Motor neuron (in vitro differentiated cells): ENCODE measurements around the gene CCDC71. TPM values are rescaled to one million over a fixed set of nuclear protein-coding genes. Genes with fewer than 3 reads are reported as not detected.

ENCODE experiments used
- ATAC-seq, 8 experiments: fragments of 200-7000 bp; cut with Tn5 transposase; replicated peaks in 6 of 8; 2 replicates each; pipeline ENCODE4 v1.8.0; 2021; ENCODE audit warnings: mild to moderate bottlenecking in 8 of 8, moderate library complexity in 8 of 8
- H3K27ac ChIP-seq, 2 donors: fragments of 250-450 bp; sonication (Bioruptor Pico); 2 replicates each; pipeline ENCODE4 v1.9.0; 2021; ENCODE audit warnings: antibody characterized with exemption in 2 of 2, mild to moderate bottlenecking in 2 of 2, moderate library complexity in 1 of 2
- H3K4me1 ChIP-seq, 2 donors: fragments of 250-450 bp; sonication (Bioruptor Pico); replicated peaks in 1 of 2; 2 replicates each; pipeline ENCODE4 v1.6.1; 2021; ENCODE audit warnings: antibody characterized with exemption in 2 of 2, mild to moderate bottlenecking in 2 of 2, moderate library complexity in 1 of 2
- H3K4me3 ChIP-seq, 5 donors: fragments of 250-450 bp; sonication (Bioruptor Pico); 2 replicates each; pipeline ENCODE4 v1.9.0; 2021; ENCODE audit warnings: antibody characterized with exemption in 5 of 5, mild to moderate bottlenecking in 5 of 5, moderate library complexity in 4 of 5
- WGBS, 10 experiments: fragments of 450-650 bp; shearing (Covaris generic); methylation state at CpG; one replicate each; pipeline ENCODE4 v1.0.0; 2022; 5-methylcytosine and 5-hydroxymethylcytosine counted together
- in situ Hi-C, 9 experiments: fragments of 400-800 bp; cut with MboI; loops; one replicate each; pipeline ENCODE4 v1.15.0; 2021; ENCODE audit warnings: low sequenced_read_pairs in 9 of 9, low pct_unique_long_range_greater_than_20kb in 2 of 9; ENCODE audit not compliant: unreplicated experiment in 9 of 9
- total RNA-seq, 8 experiments: library from RNA; unstranded; fragments of 300-600 nt; gene quantifications; 2 replicates each; pipeline versions ENCODE4 v1.2.3 to v1.2.4, GENCODE V29; 2022

The CCDC71 gene
- total RNA-seq, 8 experiments from 2014 or later = 18.1 to 34.1 (median 25.2) TPM

DNA sequence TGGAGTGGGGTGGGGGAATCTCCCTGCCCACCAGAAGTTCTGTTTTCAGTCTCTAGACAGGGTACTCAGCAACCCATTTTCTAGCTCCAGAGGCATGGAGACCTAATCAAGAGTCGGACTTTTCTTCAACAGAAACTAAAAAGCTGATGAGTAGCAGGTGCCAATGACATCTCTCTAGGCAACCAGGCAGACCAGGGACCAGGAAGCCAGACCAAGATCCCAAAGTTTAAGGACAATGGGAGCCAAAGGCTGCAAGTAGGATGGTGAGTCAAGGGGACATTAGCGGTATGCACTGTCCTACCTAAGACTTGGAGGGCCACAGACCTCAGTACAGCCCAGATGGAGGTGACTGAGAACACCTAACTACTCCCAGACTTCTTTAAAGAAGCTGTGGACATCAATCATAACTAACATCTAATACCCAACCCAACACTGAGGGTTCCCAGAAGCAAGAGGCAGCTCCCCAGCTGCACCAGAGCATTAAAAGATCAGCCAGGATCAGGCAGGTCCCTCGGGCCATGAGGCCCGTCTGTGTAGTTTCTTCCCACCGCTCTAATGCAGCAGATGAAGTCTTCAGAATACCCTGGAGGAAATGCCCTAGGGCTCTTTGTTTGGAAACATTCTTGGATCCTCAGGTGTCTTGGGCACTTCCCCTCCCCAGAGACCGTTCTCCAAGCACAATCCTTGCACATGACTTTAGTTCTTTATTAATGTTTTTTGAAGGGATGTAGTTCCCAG, 979 bp downstream of the CCDC71 start:
- in situ Hi-C loops = loop anchor here in 2 of 9 experiments (25.0 kb wide), 1 partner anchor 272 kb away; the partner anchor contains the start of gene NICN1 (in 2 of the 2)
- 12 to 100% (median 48%) methylated on average over 1 to 5 of the region's 6 CpGs; no CpG with 5 or more reads in 3 of the 10 experiments for WGBS, 10 experiments
- peak overlapping the region; percentile 70 to 100 (median 93) for H3K4me3 ChIP-seq
- peak in 3 of 8 experiments; percentile 9 to 31 (median 20) for ATAC-seq
- H3K27ac ChIP-seq = peak overlapping the region; percentile 64 to 91
- peaks cover 8 to 14% of the 10 kb centered on the region in 2 donors for H3K4me1 ChIP-seq

DNA sequence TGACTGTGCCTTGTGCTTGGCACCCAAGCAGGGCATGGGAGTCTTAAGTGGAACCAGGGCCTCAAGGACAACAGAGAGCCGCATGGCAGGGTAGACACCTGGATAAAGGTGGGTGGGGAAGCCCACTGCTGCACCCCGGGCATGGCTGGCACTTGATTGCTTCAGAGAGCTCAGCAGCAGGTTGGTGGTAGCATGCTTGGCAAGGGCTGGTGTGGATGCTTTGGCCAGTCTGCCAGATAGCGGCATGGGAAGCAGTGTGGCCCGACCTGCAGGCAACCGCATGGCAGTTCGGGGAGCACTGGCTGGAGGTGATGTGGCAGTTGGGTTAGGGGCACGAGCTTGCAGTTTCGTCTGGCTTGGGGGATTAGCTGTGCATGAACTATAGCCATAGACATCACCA, 2.5 kb downstream of the CCDC71 start:
- Histone ChIP-seq H3K4me1 (peaks cover 8 to 14% of the 10 kb centered on the region in 2 donors), H3K27ac (no peak overlapping the region), H3K4me3 (no peak overlapping the region)
- WGBS, 10 experiments = 93 to 100% (median 100%) methylated on average over 2 to 5 of the region's 8 CpGs; no CpG with 5 or more reads in 5 of the 10 experiments
- ATAC-seq = no peak
- in situ Hi-C loops = loop anchor here in 2 of 9 experiments (25.0 kb wide), 1 partner anchor 274 kb away; the partner anchor contains the start of gene NICN1 (in 2 of the 2)

- no peak overlapping the region for H3K27ac ChIP-seq
- H3K4me1 ChIP-seq = peaks cover 11 to 14% of the 10 kb centered on the region in 2 donors
- no peak for ATAC-seq
- 74 to 100% (median 92%) methylated on average over 1 to 14 of the region's 21 CpGs; no CpG with 5 or more reads in 2 of the 10 experiments for WGBS, 10 experiments
- no peak overlapping the region for H3K4me3 ChIP-seq
- in situ Hi-C loops = loop anchor here in 2 of 9 experiments (25.0 kb wide), 1 partner anchor 274 kb away; the partner anchor contains the start of gene NICN1 (in 2 of the 2)
These were observed 3.2 kb downstream of the CCDC71 start for GRCh38 chr3:49162751-49163419.

DNA sequence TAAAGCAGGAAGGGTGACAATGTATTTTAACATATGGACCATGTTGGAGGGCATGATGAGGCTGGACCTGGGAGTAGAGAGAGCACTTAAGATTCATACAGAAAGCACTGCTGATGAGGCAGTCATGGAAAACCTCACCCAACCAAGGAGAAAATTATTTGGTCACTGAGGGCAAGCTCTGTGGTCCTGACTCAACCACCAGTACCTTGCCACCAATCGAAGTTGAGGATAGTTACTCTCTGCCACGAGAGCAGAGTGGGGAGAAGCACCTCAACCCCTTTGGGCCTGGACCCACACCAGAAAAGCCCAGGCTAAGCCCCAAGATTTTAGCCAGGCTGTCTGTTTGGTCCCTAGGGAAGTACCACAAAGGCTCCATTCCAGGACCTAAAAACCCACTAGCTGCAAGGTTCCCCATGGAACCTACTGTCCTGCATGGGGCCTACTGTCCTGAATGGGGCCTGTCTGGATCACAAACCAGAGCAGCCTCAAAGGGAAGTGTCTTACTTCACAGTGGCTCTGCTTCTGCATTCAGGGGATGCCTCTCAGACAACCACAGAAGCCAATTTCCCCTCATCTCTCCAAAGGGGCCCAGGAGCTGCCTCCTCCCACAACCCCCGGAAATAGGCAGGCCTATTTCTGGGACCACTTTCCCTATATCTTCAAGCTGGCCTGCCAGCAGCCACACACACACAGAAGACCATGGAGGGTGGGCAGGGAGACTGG, 4.2 kb downstream of the CCDC71 start:
- ATAC-seq = no peak
- in situ Hi-C loops = loop anchor here in 2 of 9 experiments (25.0 kb wide), 1 partner anchor 275 kb away; the partner anchor contains the start of gene NICN1 (in 2 of the 2)
- 50 to 100% (median 95%) methylated on average over 1 to 2 of the region's 3 CpGs; no CpG with 5 or more reads in 6 of the 10 experiments for WGBS, 10 experiments
- Histone ChIP-seq H3K4me1 (peaks cover 12 to 14% of the 10 kb centered on the region in 2 donors), H3K27ac (no peak overlapping the region), H3K4me3 (no peak overlapping the region)

DNA sequence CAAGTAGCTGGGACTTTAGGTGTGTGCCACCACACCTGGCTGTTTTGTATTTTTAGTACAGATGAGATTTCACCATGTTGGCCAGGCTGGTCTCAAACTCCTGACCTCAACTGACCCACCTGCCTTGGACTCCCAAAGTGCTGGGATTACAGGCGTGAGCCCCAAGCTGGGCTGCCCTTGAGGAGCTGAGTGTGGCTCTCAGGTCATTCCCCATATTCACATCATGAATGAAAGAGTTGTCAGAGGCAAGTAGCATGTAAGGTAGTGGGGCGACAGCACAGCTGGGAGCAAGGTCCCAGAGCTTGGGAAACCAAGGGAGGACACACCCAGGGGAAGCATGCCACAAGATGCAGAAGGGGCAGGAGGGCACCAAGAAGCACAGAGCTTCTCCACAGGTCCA, 4.9 kb downstream of the CCDC71 start:
- H3K27ac ChIP-seq = no peak overlapping the region
- no peak for ATAC-seq
- in situ Hi-C loops = loop anchor here in 2 of 9 experiments (25.0 kb wide), 1 partner anchor 276 kb away; the partner anchor contains the start of gene NICN1 (in 2 of the 2)

DNA sequence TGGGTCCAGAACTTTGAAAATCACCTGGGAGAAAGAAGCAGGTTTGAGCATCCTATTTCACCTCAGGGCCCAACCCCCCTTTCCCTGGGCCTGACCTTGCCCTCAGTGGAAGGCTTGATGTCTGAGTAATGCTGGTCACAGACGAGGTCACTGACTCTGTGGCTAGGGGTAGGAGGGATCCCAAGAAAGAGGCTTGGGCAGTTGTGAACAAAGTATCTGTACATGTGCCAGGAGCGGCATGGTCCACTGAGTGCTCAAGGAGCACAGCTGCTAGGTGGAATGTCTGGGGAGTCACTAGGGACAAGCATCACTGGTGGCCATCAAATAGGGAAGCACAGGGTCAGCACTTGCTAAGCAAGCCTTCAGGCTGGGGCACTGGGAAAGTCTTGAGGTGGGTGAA, 7.3 kb downstream of the CCDC71 start:
- peak in 2 of 8 experiments; percentile 15 to 17 for ATAC-seq
- in situ Hi-C loops = loop anchor here in 2 of 9 experiments (25.0 kb wide), 1 partner anchor 279 kb away; the partner anchor contains the start of gene NICN1 (in 2 of the 2)
- Histone ChIP-seq H3K4me3 (no peak overlapping the region), H3K27ac (no peak overlapping the region), H3K4me1 (peaks cover 0 to 4% of the 10 kb centered on the region in 2 donors)
- WGBS, 10 experiments = 0 to 100% (median 89%) methylated on average over 1 to 2 of the region's 2 CpGs; no CpG with 5 or more reads in 3 of the 10 experiments

More for the DNA sequence above, 4.9 kb downstream of the CCDC71 start:
- H3K4me3 ChIP-seq = no peak overlapping the region
- 80 to 100% (median 100%) methylated on average over 1 to 2 of the region's 2 CpGs; no CpG with 5 or more reads in 6 of the 10 experiments for WGBS, 10 experiments
- peaks cover 7 to 12% of the 10 kb centered on the region in 2 donors for H3K4me1 ChIP-seq

DNA sequence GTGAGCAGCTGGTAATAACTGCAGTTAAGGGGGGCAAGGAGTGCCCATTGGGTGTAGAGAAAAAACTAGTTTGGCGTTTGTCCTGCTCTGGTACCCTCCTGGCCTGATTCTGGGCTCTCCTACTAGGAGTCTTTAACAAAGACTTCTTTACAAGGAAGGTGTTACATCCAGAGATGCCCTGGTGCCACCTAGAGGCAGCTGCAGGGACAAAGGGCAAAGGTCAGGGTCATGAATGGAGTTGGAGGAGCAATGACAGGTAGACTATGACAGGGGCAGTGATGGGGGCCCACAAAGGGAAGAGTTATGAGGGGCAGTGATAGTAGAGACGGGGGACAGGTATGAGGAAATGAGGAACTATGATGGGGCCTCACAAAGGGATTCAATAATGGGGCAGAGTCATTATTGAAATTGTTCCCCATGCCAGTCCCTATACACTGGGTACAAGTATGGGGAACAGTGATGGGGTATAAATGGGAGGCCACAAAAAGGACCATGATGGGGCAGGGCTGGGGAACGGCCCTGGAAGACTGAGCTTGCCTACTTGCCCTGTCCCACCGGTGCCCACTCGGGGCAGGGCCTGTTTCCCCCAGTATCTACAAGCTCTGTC, 7.9 kb downstream of the CCDC71 start:
- in situ Hi-C loops = loop anchor here in 2 of 9 experiments (25.0 kb wide), 1 partner anchor 279 kb away; the partner anchor contains the start of gene NICN1 (in 2 of the 2)
- ATAC-seq = peak in 3 of 8 experiments; percentile 20 to 39 (median 29)
- peaks cover 0 to 4% of the 10 kb centered on the region in 2 donors for H3K4me1 ChIP-seq
- H3K4me3 ChIP-seq = no peak overlapping the region
- 33 to 100% (median 60%) methylated on average over 1 to 2 of the region's 5 CpGs; no CpG with 5 or more reads in 5 of the 10 experiments for WGBS, 10 experiments
- no peak overlapping the region for H3K27ac ChIP-seq

DNA sequence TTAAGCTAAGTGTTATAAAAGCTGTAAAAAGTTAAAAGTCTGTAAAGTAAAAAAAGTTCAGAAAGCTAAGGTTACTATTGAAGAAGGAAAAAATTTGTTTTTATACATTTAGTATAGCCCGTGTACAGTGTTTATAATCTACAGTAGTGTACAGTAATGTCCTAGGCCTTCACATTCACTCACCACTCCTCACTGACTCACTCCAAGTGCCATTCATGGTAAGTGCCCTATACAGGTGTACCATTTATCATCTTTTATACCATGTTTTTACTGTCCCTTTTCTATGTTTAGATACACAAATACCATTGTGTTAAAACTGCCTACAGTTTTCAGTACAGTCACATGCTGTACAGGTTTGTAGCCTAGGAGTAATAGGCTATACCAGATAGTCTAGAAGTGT, 8.8 kb downstream of the CCDC71 start:
- Histone ChIP-seq H3K4me1 (peaks cover 0 to 4% of the 10 kb centered on the region in 2 donors), H3K27ac (no peak overlapping the region)
- no peak for ATAC-seq

DNA sequence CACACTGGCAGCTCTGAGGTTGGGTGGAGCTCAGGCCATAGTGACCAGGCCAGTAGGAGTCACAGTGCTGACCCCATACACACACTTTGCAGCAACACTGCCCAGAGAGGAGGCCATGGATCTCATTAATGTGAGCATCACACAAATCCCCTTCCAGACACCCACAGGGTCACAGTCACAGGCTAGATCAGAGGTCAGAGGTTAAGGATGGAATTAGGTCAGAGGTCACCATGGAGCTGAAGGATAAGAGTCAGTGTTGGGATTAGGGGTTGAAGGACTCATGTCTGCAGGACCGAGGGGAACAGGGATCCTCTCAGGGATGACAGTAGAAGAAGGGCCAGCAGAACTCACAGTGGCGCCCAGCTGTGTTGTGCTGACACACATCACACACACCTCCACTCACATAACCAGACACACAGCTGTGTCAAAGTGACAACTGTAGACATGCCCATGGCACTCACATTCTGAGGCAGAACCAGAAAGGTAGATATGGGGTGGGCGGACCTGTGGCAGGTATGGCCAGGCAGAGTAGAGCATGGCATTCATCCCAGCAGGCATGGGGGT, 12.7 kb downstream of the CCDC71 start:
- no peak overlapping the region for H3K4me3 ChIP-seq
- H3K27ac ChIP-seq = no peak overlapping the region
- in situ Hi-C loops = loop anchor here in 2 of 9 experiments (25.0 kb wide), 1 partner anchor 284 kb away; the partner anchor contains the start of gene NICN1 (in 2 of the 2)
- WGBS, 10 experiments = 20 to 100% (median 83%) methylated on average over 1 of the region's 3 CpGs; no CpG with 5 or more reads in 7 of the 10 experiments
- peaks cover 0 to 4% of the 10 kb centered on the region in 2 donors for H3K4me1 ChIP-seq
- ATAC-seq = no peak

More for the DNA sequence above, 8.8 kb downstream of the CCDC71 start:
- H3K4me3 ChIP-seq = no peak overlapping the region
- WGBS, 10 experiments = 57 to 100% (median 93%) methylated on average over 1 of the region's 1 CpG; no CpG with 5 or more reads in 2 of the 10 experiments
- in situ Hi-C loops = loop anchor here in 2 of 9 experiments (25.0 kb wide), 1 partner anchor 280 kb away; the partner anchor contains the start of gene NICN1 (in 2 of the 2)

DNA sequence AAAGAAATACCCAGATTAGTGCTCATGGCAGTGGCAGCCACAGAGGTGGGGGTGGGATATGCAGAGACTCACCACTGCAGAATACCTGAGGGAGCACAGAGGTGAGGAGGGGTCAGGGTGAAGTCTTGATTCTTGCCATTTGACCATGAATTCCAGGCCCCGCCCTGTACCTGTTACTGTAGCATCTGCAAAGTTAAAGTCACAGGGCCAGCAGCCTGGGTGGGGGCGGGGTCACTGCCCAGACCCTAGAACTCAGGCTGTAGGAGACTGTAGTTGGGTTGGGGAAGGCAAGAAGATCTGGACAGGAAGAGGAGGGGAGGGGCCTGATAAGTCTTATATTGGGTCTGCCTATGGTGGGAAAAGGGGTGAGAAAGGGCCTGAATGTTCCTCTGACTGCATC, 14.5 kb downstream of the CCDC71 start:
- Histone ChIP-seq H3K4me3 (no peak overlapping the region), H3K4me1 (no peaks in the 10 kb centered on the region), H3K27ac (no peak overlapping the region)
- no peak for ATAC-seq
- in situ Hi-C loops = loop anchor here in 2 of 9 experiments (25.0 kb wide), 1 partner anchor 286 kb away; the partner anchor contains the start of gene NICN1 (in 2 of the 2)
- 60% methylated on average over 1 of the region's 2 CpGs; no CpG with 5 or more reads in 8 of the 10 experiments for WGBS, 10 experiments

- WGBS, 10 experiments = 38 to 94% (median 85%) methylated on average over 1 to 5 of the region's 5 CpGs; no CpG with 5 or more reads in 2 of the 10 experiments
- Histone ChIP-seq H3K4me1 (no peaks in the 10 kb centered on the region), H3K27ac (no peak overlapping the region), H3K4me3 (no peak overlapping the region)
- in situ Hi-C loops = no loop called here
- ATAC-seq = no peak
These were observed 18.0 kb downstream of the CCDC71 start for GRCh38 chr3:49148159-49148558.
